Measurements from ENCODE around the gene SLC5A1. TPM values are rescaled to one million over a fixed set of nuclear protein-coding genes. Genes with fewer than 3 reads are reported as not detected.

SLC5A1 gene
- total and polyA plus RNA-seq, 2 of the 8 experiments (the other 6 are each of a cell fraction or from before 2014, with no cell fraction given): 0.06 TPM; not detected in 1

DNA sequence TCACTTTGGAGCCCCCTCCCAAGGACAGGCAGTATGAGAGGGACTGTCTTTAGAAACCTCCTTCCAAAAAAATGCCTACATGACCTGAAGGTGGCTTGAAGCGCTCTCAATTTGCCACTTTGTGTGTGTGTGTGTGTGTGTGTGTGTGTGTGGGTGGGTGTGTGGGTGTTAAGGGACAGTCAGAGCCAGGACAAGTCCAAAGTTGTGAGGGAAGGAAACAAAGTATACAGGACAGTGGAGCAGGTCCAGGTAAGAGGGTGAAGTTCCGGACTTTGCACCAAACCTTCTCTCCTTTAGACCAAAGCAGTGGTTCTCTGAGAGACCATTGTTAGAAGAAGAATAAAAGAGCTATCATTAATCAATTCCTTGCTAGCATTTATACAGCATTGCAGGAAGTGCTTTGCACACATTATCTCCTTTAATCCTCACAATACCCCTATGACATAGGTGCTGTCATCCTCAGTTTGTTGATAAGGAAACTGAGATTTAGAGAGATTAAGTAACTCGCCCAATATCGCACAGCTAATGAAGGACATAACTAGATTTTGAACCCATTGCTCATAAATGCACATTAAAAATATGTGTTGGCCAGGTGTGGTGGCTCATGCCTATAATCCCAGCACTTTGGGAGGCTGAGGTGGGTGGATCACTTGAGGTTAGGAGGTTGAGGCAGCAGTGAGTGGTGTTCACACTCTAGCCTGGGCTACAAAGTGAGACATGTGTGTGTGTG is 12.4 kb upstream of the SLC5A1 start:
- Histone ChIP-seq H2BK120ac (replicated peaks; ENCODE audit: low read depth, low read length) (no peak overlapping the region), H4K8ac (ENCODE audit: extremely low read depth, insufficient read depth, low read length) (no peak overlapping the region), H3K36me3 (ENCODE audit: control insufficient read depth in 2 of 4, insufficient read depth in 4 of 4, low read length in 3 of 4) (no peaks in the 10 kb centered on the region), H3K4me3 (ENCODE audit: extremely low read depth in 1 of 4, insufficient read depth in 2 of 4, low read depth in 3 of 4, low read length in 4 of 4) (no peak overlapping the region), H3K27ac (ENCODE audit: low read depth, low read length) (no peak overlapping the region), H3K4me2 (ENCODE audit: insufficient read depth in 1 of 2, low read depth in 2 of 2, low read length in 2 of 2) (no peak overlapping the region), H3K79me1 (ENCODE audit: low read depth, low read length) (no peaks in the 10 kb centered on the region), H3K14ac (ENCODE audit: insufficient read length) (no peak overlapping the region), H3K23me2 (ENCODE audit: low read depth, low read length) (no peaks in the 10 kb centered on the region), H3K23ac (ENCODE audit: insufficient read length) (no peak overlapping the region), H4K5ac (ENCODE audit: insufficient read length, low read depth, low read length) (no peak overlapping the region), H3K9me3 (ENCODE audit: insufficient read depth in 2 of 2, low read depth in 1 of 2, low read length in 1 of 2) (no peaks in the 10 kb centered on the region), H3K79me2 (ENCODE audit: control insufficient read depth in 1 of 2, insufficient read depth in 2 of 2, low read length in 2 of 2) (no peaks in the 10 kb centered on the region), H2BK20ac (ENCODE audit: low read length) (no peak overlapping the region), H3K18ac (ENCODE audit: extremely low read depth, low read length) (no peak overlapping the region), H2AFZ (ENCODE audit: low read length) (no peak overlapping the region), H2BK5ac (ENCODE audit: low read depth, low read length) (no peak overlapping the region), H3K9ac (replicated peaks in 1 of 4; ENCODE audit: extremely low read depth in 1 of 4, low read depth in 3 of 4, low read length in 3 of 4) (no peak overlapping the region), H2AK5ac (ENCODE audit: low read depth, low read length) (no peak overlapping the region), H3K4ac (replicated peaks; ENCODE audit: insufficient read length, low read depth, low read length) (no peak overlapping the region), H3K56ac (replicated peaks; ENCODE audit: insufficient read length, low read depth, low read length) (no peak overlapping the region), H3K27me3 (replicated peaks in 1 of 4; ENCODE audit: control insufficient read depth in 3 of 4, extremely low read depth in 1 of 4, insufficient read depth in 3 of 4, low read length in 3 of 4) (no peaks in the 10 kb centered on the region), H4K20me1 (replicated peaks in 1 of 2; ENCODE audit: control insufficient read depth in 1 of 2, insufficient read depth in 2 of 2, low read length in 2 of 2) (no peaks in the 10 kb centered on the region), H2BK12ac (ENCODE audit: low read depth, low read length) (no peak overlapping the region), H4K91ac (replicated peaks; ENCODE audit: insufficient read length, low read length) (no peak overlapping the region), H3K4me1 (replicated peaks in 1 of 4; ENCODE audit: control insufficient read depth in 3 of 4, insufficient read depth in 4 of 4, low read length in 3 of 4) (no peaks in the 10 kb centered on the region), H2BK15ac (ENCODE audit: low read length) (no peak overlapping the region)
- ChIA-PET CTCF (ENCODE audit: partially characterized antibody) (interaction anchor here (0.7 to 1.2 kb wide), 3 partner anchors 12 to 1498 kb away, joined by 3 to 6 read pairs (median 5); partner anchors contain the start of gene SLC5A1), POLR2A (ENCODE audit: partially characterized antibody) (no interaction called here)
- DNase-seq (ENCODE audit: low read depth in 1 of 2, low spot score in 2 of 2) (no peak), FAIRE-seq (no peak)
- 81% methylated on average over 4 of the region's 4 CpGs; no CpG with 5 or more reads in 1 of the 2 experiments for WGBS, 2 experiments (ENCODE audit: extremely low coverage in 1 of 2, insufficient coverage in 1 of 2, insufficient read length in 1 of 2, insufficient replicate concordance in 2 of 2, low coverage in 1 of 2, low lambda C conversion rate in 2 of 2, missing lambda C conversion rate in 1 of 2)
- TF ChIP-seq, protein P1, sequence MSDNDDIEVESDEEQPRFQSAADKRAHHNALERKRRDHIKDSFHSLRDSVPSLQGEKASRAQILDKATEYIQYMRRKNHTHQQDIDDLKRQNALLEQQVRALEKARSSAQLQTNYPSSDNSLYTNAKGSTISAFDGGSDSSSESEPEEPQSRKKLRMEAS (IDR thresholded peaks at IDR 0.05): no peak
- TF ChIP-seq EGR1 (IDR thresholded peaks at IDR 0.05; ENCODE audit: borderline replicate concordance, low read depth, low read length) (no peak), CTBP2 (IDR thresholded peaks at IDR 0.05; ENCODE audit: borderline replicate concordance, insufficient read depth, insufficient read length, low read length) (no peak), CBX8 (IDR thresholded peaks at IDR 0.05; ENCODE audit: borderline replicate concordance, low read depth, low read length) (no peak), GTF2F1 (IDR thresholded peaks at IDR 0.05; ENCODE audit: borderline replicate concordance, low read depth, low read length) (no peak), YY1 (IDR thresholded peaks at IDR 0.05; ENCODE audit: low read depth, low read length) (no peak), POLR2A (IDR thresholded peaks at IDR 0.05; ENCODE audit: control extremely low read depth in 1 of 2, low read depth in 2 of 2, low read length in 2 of 2) (no peak), GABPA (IDR thresholded peaks at IDR 0.05; ENCODE audit: borderline replicate concordance, insufficient read depth, low read length) (no peak)
- TF ChIP-seq, protein P2, sequence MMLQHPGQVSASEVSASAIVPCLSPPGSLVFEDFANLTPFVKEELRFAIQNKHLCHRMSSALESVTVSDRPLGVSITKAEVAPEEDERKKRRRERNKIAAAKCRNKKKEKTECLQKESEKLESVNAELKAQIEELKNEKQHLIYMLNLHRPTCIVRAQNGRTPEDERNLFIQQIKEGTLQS (IDR thresholded peaks at IDR 0.05; ENCODE audit: insufficient read depth, low read depth, low read length): no peak
- TF ChIP-seq, protein P3, sequence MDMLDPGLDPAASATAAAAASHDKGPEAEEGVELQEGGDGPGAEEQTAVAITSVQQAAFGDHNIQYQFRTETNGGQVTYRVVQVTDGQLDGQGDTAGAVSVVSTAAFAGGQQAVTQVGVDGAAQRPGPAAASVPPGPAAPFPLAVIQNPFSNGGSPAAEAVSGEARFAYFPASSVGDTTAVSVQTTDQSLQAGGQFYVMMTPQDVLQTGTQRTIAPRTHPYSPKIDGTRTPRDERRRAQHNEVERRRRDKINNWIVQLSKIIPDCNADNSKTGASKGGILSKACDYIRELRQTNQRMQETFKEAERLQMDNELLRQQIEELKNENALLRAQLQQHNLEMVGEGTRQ (IDR thresholded peaks at IDR 0.05; ENCODE audit: low read length): no peak

All from H1 (cell line).